ENCODE data around the gene WNT6.

WNT6 gene

GRCh38 chr2:218877331-218877730 lies 17.7 kb downstream of the WNT6 start:
- DNase-seq = no peak

GRCh38 chr2:218877891-218878290 lies 18.3 kb downstream of the WNT6 start:
- no peak for DNase-seq

DNA sequence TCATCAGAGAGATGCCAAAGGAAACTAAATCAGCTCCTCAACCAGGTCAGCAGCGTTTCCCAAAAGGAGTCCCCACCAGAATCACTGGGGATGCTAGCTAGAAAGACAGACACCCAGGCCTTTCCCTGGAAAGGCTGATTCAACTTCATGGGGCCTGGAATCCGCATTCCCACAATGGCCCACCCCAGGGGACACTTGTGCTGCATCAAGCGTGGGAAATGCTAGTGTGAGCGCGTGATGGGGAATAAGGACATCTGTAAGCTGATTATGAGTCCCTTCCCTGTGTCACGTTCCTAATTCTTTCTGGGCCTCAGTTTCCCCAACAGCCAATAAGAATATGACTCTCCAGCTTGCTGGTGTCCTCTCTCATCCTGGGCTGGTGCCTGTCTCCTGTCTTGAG lies 18.9 kb downstream of the WNT6 start:
- DNase-seq = no peak

DNA sequence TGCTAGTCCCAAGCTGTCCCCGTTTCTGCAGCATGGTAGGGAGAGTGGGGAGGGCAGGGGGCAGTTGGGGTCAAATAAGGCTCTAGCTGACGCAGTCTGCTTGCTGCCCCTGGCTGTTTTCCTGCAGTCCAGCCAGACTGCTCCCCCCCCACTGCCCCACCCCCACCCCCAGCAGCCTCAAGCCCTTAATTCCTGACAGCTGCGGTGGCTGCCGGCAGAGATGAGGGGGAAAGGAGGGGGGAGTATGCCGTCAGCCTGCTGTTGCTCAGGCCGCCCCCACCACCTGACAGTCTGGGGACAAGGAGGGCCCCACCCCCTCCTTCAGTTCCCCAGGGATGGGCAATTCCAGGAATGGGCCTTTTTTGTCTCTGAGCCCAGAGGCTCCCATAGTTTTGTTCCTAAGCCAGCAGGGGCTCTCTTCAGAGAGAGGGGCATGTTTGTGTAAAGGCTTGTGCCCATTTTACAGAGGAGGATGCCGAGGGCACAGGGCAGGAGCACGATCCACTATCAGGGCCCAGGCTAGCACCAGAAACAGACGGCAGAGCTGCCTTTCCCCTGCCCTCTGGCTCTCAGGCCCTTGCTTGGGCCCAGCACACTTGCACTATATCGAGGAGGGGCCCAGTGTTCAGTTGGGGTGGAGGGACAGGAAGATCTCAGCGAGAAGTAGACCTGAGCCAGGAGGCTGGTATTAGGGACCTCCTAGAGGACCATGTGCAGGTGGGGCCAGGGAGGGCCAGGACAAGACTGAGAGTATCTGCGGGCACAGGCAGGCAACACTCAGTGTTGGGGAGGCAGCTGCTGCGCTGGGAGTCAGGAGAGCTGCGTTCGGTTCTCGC lies 19.5 kb downstream of the WNT6 start:
- no peak for DNase-seq

- no peak for DNase-seq
These were observed 20.1 kb downstream of the WNT6 start for GRCh38 chr2:218879776-218880101.

DNA sequence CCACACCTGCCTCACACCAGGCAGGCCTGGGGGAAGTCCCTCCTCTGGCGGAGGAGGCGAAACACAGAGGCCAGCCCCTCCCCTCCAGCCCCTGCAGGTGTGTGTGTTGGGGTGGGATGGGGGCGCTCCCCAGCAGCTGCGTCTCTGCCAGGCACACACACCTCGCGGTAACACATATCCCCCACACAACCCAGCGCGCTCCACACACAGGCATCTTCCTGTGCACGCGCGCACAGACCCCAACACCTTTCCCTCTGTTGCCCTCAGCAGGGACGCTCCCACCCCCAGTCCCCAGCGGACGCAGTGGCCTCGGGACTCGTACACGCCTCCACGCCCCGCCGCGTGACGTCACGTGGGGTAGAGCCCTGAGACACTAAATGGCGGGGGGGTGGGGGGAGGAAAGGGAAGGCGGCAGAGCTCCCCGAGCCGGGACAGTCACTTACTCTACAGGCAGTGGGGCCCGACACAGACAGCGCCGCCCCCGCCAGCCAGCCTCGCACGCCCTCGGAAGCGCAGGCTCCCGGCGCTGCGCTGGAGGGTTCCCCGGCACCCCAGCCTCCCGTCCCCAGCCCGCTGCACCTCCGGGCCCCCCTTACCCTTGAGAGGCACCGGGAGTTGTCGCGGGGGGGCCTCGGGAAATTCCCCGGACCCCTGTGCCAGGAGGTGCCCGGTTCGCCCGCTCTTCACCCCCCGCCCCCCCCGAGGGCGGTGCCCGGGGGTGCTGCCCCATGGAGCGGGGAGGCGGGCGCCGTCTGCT lies 20.7 kb downstream of the WNT6 start, which contains the start of gene WNT10A:
Gene WNT10A, plus strand, starts transcription at position 751 of the 757 bp plus-strand sequence. CDS start 144 bp downstream, outside the sequence.
- peak in 4 of 56 donors; percentile 12 to 42 (median 19) for DNase-seq

DNA sequence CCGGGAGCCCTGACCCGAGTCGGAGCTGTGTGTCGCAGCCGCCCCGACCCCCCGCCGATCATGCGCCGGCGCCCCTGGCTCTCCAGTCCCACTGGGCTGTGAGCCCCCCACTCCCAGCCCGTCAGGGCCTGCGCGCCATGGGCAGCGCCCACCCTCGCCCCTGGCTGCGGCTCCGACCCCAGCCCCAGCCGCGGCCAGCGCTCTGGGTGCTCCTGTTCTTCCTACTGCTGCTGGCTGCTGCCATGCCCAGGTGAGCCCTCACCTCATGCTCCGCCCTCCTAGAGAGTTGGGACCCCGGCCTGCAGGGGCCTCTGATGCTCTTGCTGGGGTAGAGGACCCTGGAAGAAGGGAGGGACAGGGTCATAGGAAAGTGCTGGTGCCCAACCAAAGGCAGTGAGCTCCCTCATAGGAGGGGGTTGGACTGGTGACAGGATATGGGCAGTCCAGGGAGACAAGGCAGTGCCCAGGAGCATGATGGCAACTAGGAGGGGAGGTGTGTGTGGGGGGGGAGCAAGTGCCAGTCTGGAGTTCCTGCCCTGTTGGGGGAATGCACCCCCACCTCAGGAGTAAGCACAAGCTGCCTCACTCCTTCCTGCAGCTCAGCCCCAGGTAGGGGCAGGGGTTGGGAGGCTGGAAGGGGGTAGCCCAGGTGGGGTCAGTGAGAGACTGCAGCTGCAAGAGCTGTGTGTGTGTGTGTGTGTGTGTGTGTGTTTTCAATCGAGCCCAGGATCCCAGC lies 21.4 kb downstream of the WNT6 start:
- DNase-seq = no peak

DNA sequence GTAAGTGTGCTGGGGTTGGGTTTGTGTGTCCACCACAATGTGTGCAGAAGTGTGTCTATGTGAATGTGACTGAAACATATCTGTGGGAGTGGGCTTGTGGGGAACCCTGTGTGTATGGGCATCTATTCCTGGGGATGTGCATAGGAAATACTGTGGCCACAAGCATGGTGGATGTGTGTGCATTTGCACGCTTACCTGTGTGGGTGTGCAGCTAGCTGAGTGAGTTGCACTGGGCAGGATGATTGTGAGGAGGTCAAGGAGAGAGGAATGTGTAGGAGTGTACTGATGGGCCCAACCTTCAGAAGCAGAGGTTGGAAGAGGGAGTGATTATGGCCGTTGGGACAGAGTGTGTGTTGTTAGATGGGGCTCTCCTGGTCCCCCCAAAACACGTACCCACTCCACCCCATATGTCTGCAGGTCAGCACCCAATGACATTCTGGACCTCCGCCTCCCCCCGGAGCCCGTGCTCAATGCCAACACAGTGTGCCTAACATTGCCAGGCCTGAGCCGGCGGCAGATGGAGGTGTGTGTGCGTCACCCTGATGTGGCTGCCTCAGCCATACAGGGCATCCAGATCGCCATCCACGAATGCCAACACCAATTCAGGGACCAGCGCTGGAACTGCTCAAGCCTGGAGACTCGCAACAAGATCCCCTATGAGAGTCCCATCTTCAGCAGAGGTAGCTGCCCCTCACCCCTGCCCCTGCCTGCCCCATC lies 22.3 kb downstream of the WNT6 start:
- DNase-seq = no peak

GRCh38 chr2:218882461-218882816 lies 22.8 kb downstream of the WNT6 start:
- DNase-seq = no peak

DNA sequence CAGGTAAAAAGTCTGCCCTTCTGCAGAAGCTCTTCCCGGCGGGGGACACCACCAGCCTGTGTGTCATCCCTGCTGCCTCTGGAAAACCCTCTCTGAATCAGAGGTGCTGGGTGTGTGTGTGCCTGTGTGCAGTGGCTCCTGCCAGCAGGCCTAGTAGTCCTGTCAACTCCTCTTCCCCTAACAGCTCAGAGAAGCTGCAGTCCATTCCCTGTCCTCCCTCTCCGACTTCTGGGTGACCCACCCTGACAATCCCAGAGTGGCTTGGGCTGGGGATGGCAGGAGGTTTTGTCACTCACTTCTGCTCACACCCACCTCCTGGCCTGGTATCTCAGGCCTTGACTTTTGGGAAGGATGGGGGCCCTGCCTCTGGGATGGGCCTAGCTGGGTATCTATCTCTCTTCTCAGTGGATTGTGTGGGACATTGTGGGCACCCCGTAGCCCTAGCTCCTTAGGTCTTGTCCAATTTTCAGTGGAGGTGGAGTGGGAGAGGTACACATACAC lies 23.3 kb downstream of the WNT6 start:
- DNase-seq = no peak

DNA sequence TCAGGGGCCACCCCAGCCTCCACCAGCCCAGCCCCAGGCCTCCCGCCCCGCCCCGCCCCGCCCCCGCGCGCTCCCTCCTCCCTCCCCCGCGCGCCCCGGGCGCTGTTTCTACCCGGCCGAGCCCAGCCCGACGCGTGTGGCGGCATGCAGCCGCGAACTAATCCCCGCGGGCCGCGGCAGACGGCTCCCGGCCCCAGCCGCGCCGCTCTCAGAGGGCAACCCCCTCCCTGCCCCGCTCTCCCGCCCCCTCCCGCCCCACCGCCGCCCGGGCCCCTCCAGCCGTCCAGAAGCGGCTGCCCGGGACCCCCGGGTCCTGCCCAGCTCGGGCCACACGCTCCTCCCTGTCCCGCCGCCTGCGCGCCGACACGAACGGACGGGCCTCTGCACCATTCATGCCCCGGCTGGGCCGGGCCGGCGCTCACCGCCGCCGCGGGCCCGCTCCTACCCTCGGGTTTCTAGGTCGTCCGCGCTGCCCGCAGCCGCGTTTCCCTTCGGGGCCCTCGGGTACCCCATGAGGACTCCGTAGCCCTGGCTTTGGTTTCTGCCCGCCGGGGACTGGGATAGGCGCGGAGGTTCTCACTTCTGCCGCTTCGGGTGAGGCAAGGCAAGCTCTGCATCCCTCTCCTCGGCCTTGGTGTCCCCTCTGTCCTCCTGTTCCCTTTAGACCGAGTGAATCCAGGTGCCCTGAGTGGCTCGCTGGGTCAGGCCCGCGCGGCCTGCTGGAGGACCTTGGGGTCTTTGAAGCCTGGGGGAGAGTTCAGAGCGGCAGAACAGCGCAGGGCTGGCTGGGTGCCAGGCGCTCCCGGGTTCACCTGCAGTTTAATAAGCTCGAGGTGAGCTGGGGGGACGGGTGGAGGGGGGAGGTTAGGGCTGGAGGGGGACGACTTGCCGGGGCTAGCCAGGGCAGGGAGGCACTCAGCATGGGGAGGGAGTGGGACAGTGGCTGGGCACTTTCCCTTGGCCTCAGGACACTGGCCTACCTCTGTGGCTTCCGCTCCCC lies 24.2 kb downstream of the WNT6 start:
- DNase-seq = no peak

DNA sequence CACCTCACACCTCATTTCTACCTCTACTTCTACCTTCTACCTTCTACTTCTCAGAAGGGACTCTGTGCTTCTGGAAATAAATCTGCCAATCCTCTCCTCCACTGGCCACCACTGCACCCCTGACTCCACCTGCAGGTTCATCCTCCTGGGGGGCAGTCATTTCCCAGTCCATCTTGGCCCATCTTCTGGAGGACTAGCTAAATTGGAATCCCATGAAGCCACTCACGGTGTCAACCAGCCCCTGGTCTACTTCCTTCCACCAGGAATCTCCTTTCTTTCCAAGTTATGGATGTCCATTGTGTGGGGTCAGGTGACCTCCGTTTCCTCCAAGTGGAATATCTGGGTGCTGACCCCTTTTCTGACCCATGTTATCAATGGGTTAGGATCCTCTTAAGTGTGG lies 24.9 kb downstream of the WNT6 start:
- no peak for DNase-seq

GRCh38 chr2:218885981-218886947 lies 26.7 kb downstream of the WNT6 start:
- DNase-seq = peak in 43 of 56 donors; percentile 7 to 80 (median 43)

- no peak for DNase-seq
These were observed 27.5 kb downstream of the WNT6 start for GRCh38 chr2:218887079-218887478.

DNA sequence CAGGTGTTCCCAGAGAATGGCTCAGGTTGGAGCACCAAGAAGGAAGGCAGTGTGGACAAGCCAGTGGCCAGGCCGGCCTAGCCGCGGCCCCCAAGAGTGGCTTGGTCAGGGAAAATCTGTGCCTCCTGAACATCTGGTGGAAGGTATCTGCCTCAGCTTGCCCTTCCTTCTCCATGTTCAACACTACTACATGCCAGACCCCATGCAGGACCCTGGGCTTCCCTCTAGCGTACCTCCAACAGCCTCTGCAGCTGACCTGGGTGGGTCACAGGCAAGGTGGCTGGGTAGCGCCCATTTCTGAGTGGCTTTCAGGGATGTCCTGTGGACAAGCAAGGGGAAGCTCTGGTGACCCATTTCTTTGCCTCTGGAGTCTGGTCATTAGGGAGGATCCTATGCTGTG lies 28.7 kb downstream of the WNT6 start:
- DNase-seq = no peak

- no peak for DNase-seq
These were observed 30.3 kb downstream of the WNT6 start for GRCh38 chr2:218889937-218890336.

GRCh38 chr2:218890369-218890768 lies 30.8 kb downstream of the WNT6 start:
- no peak for DNase-seq

- no peak for DNase-seq
These were observed 31.9 kb downstream of the WNT6 start for GRCh38 chr2:218891275-218892135.

All from amygdala (tissue), 56 donors.